ENCODE measurements around the gene CREG1.
"Not testable (repeated sequence)": the region's sequence is repeated elsewhere in the genome, so short reads cannot be mapped to it uniquely, and the experiment has no call there.

CREG1 gene

GRCh38 chr1:167564612-167565270, 11.2 kb upstream of the CREG1 start:
- no peak for DNase-seq (ENCODE audit: low read depth in 2 of 2)

- no peak for DNase-seq (ENCODE audit: low read depth in 2 of 2)
Measured at GRCh38 chr1:167563579-167564246, 10.2 kb upstream of the CREG1 start.

GRCh38 chr1:167562702-167563101, 9.1 kb upstream of the CREG1 start:
- DNase-seq (ENCODE audit: low read depth in 2 of 2): no peak

GRCh38 chr1:167561753-167562152, 8.2 kb upstream of the CREG1 start:
- no peak for DNase-seq (ENCODE audit: low read depth in 2 of 2)

GRCh38 chr1:167555971-167556714, 2.6 kb upstream of the CREG1 start:
- DNase-seq (ENCODE audit: low read depth in 2 of 2): peak; percentile 59 to 63

GRCh38 chr1:167555072-167555471, 1.5 kb upstream of the CREG1 start:
- DNase-seq (ENCODE audit: low read depth in 2 of 2): not testable (repeated sequence)

GRCh38 chr1:167554028-167554779, 642 bp upstream of the CREG1 start:
- no peak for DNase-seq (ENCODE audit: low read depth in 2 of 2)

- no peak for DNase-seq (ENCODE audit: low read depth in 2 of 2)
Measured at GRCh38 chr1:167551362-167551761, 2.2 kb downstream of the CREG1 start.

- no peak for DNase-seq (ENCODE audit: low read depth in 2 of 2)
Measured at GRCh38 chr1:167548059-167548932, 5.3 kb downstream of the CREG1 start.

GRCh38 chr1:167546935-167547334, 6.6 kb downstream of the CREG1 start:
- no peak for DNase-seq (ENCODE audit: low read depth in 2 of 2)

GRCh38 chr1:167545349-167545748, 8.2 kb downstream of the CREG1 start:
- no peak for DNase-seq (ENCODE audit: low read depth in 2 of 2)

- DNase-seq (ENCODE audit: low read depth in 2 of 2): no peak
Measured at GRCh38 chr1:167544447-167545093, 9.0 kb downstream of the CREG1 start.

GRCh38 chr1:167543199-167543990, 10.2 kb downstream of the CREG1 start:
- DNase-seq (ENCODE audit: low read depth in 2 of 2): no peak

- no peak for DNase-seq (ENCODE audit: low read depth in 2 of 2)
Measured at GRCh38 chr1:167542109-167543032, 11.2 kb downstream of the CREG1 start.

GRCh38 chr1:167541610-167542009, 12.0 kb downstream of the CREG1 start:
- no peak for DNase-seq (ENCODE audit: low read depth in 2 of 2)

- DNase-seq (ENCODE audit: low read depth in 2 of 2): no peak
Measured at GRCh38 chr1:167541003-167541402, 12.6 kb downstream of the CREG1 start.

- no peak for DNase-seq (ENCODE audit: low read depth in 2 of 2)
Measured at GRCh38 chr1:167538657-167539056, 14.9 kb downstream of the CREG1 start.

GRCh38 chr1:167533851-167534300, 19.7 kb downstream of the CREG1 start:
- DNase-seq (ENCODE audit: low read depth in 2 of 2): peak; percentile 43 to 59
